HEK293 (cell line): Measurements from ENCODE around the gene AKAP6.
"Not testable (repeated sequence)": the region's sequence is repeated elsewhere in the genome, so short reads cannot be mapped to it uniquely, and the experiment has no call there.

Experiments used
- CTCF ChIA-PET: fragments of 350-600 bp; formaldehyde crosslinking; extraction: SDS; loops from one replicate; lab custom pipeline; 2021; ENCODE audit warnings: antibody characterized with exemption; lab: Yijun Ruan, JAX
- POLR2A ChIA-PET: fragments of 300-600 bp; formaldehyde crosslinking; extraction: SDS; loops from one replicate; lab custom pipeline; 2020; ENCODE audit warnings: antibody characterized with exemption, inconsistent platforms; lab: Yijun Ruan, JAX
- H3K27ac ChIP-seq: fragments of 200-500 bp; sonication (Bioruptor generic); 2 replicates; pipeline ENCODE4 v1.5.1; 2014; ENCODE audit warnings: low read depth, low read length, control low read depth, inconsistent platforms; ENCODE audit errors: extremely low read depth
- H3K36me3 ChIP-seq, 2 experiments: fragments of 200-500 bp in 1 of 2; sonication (Bioruptor generic) in 1 of 2; 1 replicate in 1 of 2; 2 replicates in 1 of 2; pipeline ENCODE4 v1.5.1; 2014 to 2017; ENCODE audit warnings: inconsistent platforms in 2 of 2, low read length in 2 of 2; ENCODE audit not compliant: control insufficient read depth in 2 of 2, insufficient read depth in 1 of 2
- H3K4me1 ChIP-seq: fragments of 200-500 bp; sonication (Bioruptor generic); 2 replicates; pipeline ENCODE4 v1.5.1; 2014; ENCODE audit warnings: mild to moderate bottlenecking, low read length, inconsistent platforms; ENCODE audit not compliant: control insufficient read depth, insufficient read depth
- H3K4me3 ChIP-seq: 2 replicates; pipeline ENCODE4 v1.5.1; 2011; ENCODE audit warnings: low read depth, mild to moderate bottlenecking, control low read depth, low read length, moderate library complexity
- H3K9me3 ChIP-seq: fragments of 200-500 bp; sonication (Bioruptor generic); 2 replicates; pipeline ENCODE4 v1.5.1; 2014; ENCODE audit warnings: low read depth, low read length, inconsistent platforms; ENCODE audit not compliant: control insufficient read depth, insufficient read depth
- GLIS2 ChIP-seq: fragments of 450-650 bp; formaldehyde crosslinking; IDR thresholded peaks from 2 replicates; pipeline ENCODE4 v1.5.1; 2016; ENCODE audit warnings: missing biosample characterization, missing genetic modification characterization
- HOXD13 ChIP-seq: sonication (generic); formaldehyde crosslinking; IDR thresholded peaks from 2 replicates; pipeline ENCODE4 v1.8.0; 2022; ENCODE audit warnings: missing genetic modification reagents, borderline replicate concordance
- IKZF3 ChIP-seq: fragments of 450-650 bp; IDR thresholded peaks from 2 replicates; pipeline ENCODE4 v1.5.0; 2018; ENCODE audit warnings: missing biosample characterization, mild to moderate bottlenecking, missing genetic modification characterization, moderate library complexity
- KLF9 ChIP-seq: fragments of 450-650 bp; formaldehyde crosslinking; IDR thresholded peaks from 2 replicates; pipeline ENCODE4 v1.5.1; 2016; ENCODE audit warnings: missing biosample characterization, missing genetic modification characterization, low read depth
- OSR2 ChIP-seq: fragments of 450-650 bp; formaldehyde crosslinking; IDR thresholded peaks from 2 replicates; pipeline ENCODE4 v1.5.1; 2016; ENCODE audit warnings: missing biosample characterization, missing genetic modification characterization
- SETDB1 ChIP-seq: IDR thresholded peaks from one replicate; pipeline ENCODE4 v1.6.1; 2017; ENCODE audit warnings: mild to moderate bottlenecking, low read length, moderate library complexity, mixed read lengths; ENCODE audit not compliant: insufficient read length
- SP3 ChIP-seq: fragments of 450-650 bp; formaldehyde crosslinking; IDR thresholded peaks from 2 replicates; pipeline ENCODE4 v1.5.1; 2016; ENCODE audit warnings: missing biosample characterization, missing genetic modification characterization
- ZBTB17 ChIP-seq: fragments of 450-650 bp; formaldehyde crosslinking; IDR thresholded peaks from 2 replicates; pipeline ENCODE4 v1.5.1; 2016; ENCODE audit warnings: missing biosample characterization, missing genetic modification characterization
- ZBTB21 ChIP-seq: fragments of 450-650 bp; formaldehyde crosslinking; IDR thresholded peaks from 2 replicates; pipeline ENCODE4 v1.5.1; 2017; ENCODE audit warnings: missing biosample characterization, missing genetic modification characterization
- ZBTB6 ChIP-seq: fragments of 450-650 bp; formaldehyde crosslinking; IDR thresholded peaks from 2 replicates; pipeline ENCODE4 v1.5.1; 2017; ENCODE audit warnings: missing biosample characterization, missing genetic modification characterization
- ZFP3 ChIP-seq: fragments of 450-650 bp; formaldehyde crosslinking; IDR thresholded peaks from 2 replicates; pipeline ENCODE4 v1.5.1; 2016; ENCODE audit warnings: low read depth, missing biosample characterization, missing genetic modification characterization
- ZNF10 ChIP-seq: fragments of 450-650 bp; formaldehyde crosslinking; IDR thresholded peaks from 2 replicates; pipeline ENCODE4 v1.5.1; 2017; ENCODE audit warnings: missing biosample characterization, missing genetic modification characterization
- ZNF184 ChIP-seq: fragments of 450-650 bp; IDR thresholded peaks from 2 replicates; pipeline ENCODE4 v1.5.1; 2018; ENCODE audit warnings: missing biosample characterization, mild to moderate bottlenecking, missing genetic modification characterization
- ZNF223 ChIP-seq: fragments of 450-650 bp; formaldehyde crosslinking; IDR thresholded peaks from 2 replicates; pipeline ENCODE4 v1.5.1; 2016; ENCODE audit warnings: missing biosample characterization, missing genetic modification characterization
- ZNF280C ChIP-seq: fragments of 450-650 bp; formaldehyde crosslinking; IDR thresholded peaks from 2 replicates; pipeline ENCODE4 v1.5.1; 2016; ENCODE audit warnings: missing biosample characterization, missing genetic modification characterization
- ZNF341 ChIP-seq: fragments of 450-650 bp; formaldehyde crosslinking; IDR thresholded peaks from 2 replicates; pipeline ENCODE4; 2016; ENCODE audit warnings: low read depth, missing biosample characterization, missing genetic modification characterization
- ZNF510 ChIP-seq: fragments of 450-650 bp; formaldehyde crosslinking; IDR thresholded peaks from 2 replicates; pipeline ENCODE4 v1.5.1; 2018; ENCODE audit warnings: mild to moderate bottlenecking, missing genetic modification characterization, missing biosample characterization; ENCODE audit not compliant: insufficient replicate concordance
- ZNF529 ChIP-seq: fragments of 450-650 bp; formaldehyde crosslinking; IDR thresholded peaks from 2 replicates; pipeline ENCODE4 v1.5.1; 2017; ENCODE audit warnings: missing genetic modification characterization, missing biosample characterization; ENCODE audit not compliant: insufficient replicate concordance
- ZNF585B ChIP-seq: fragments of 450-650 bp; formaldehyde crosslinking; IDR thresholded peaks from 2 replicates; pipeline ENCODE4 v1.5.1; 2016; ENCODE audit warnings: missing biosample characterization, missing genetic modification characterization
- ZSCAN16 ChIP-seq: fragments of 450-650 bp; formaldehyde crosslinking; IDR thresholded peaks from 2 replicates; pipeline ENCODE4 v1.5.1; 2016; ENCODE audit warnings: missing biosample characterization, missing genetic modification characterization
- ZXDB ChIP-seq: fragments of 450-650 bp; formaldehyde crosslinking; IDR thresholded peaks from 2 replicates; pipeline ENCODE4 v1.5.1; 2016; ENCODE audit warnings: missing biosample characterization, missing genetic modification characterization

The AKAP6 gene

GRCh38 chr14:32784405-32784804, 455.3 kb downstream of the AKAP6 start (continued):
- no peak for TF ChIP-seq ZFP3 (tag by site-specific recombination)
- no peak for TF ChIP-seq ZBTB21 (tag by site-specific recombination)
- TF ChIP-seq ZNF280C (tag by site-specific recombination) = no peak
- TF ChIP-seq ZBTB6 (tag by site-specific recombination) = no peak

- Histone ChIP-seq H3K4me3 (no peak overlapping the region), H3K36me3 (no peaks in the 10 kb centered on the region), H3K9me3 (no peaks in the 10 kb centered on the region), H3K4me1 (no peaks in the 10 kb centered on the region), H3K27ac (no peak overlapping the region)
- CTCF ChIA-PET = no interaction called here
- no peak for TF ChIP-seq ZSCAN16
- no peak for TF ChIP-seq ZBTB17
- no peak for TF ChIP-seq SP3 (tag by site-specific recombination)
- no peak for TF ChIP-seq IKZF3 (tag by site-specific recombination)
- TF ChIP-seq ZXDB (tag by site-specific recombination) = no peak
- no peak for TF ChIP-seq ZNF341
- TF ChIP-seq ZNF223 = no peak
- no peak for TF ChIP-seq ZNF184 (tag by site-specific recombination)
- TF ChIP-seq ZNF10 (tag by site-specific recombination) = no peak
- TF ChIP-seq ZNF510 (tag by site-specific recombination) = no peak
- TF ChIP-seq ZNF585B (tag by site-specific recombination) = no peak
- TF ChIP-seq GLIS2 (tag by site-specific recombination) = no peak
- no peak for TF ChIP-seq HOXD13 (CRISPR knock-in tag)
- POLR2A ChIA-PET = no interaction called here
Observed at GRCh38 chr14:32785585-32785984, 456.5 kb downstream of the AKAP6 start.

GRCh38 chr14:32786886-32787285, 457.8 kb downstream of the AKAP6 start:
- H3K9me3 ChIP-seq = no peaks in the 10 kb centered on the region
- POLR2A ChIA-PET = no interaction called here
- CTCF ChIA-PET = no interaction called here
- H3K27ac ChIP-seq = no peak overlapping the region
- TF ChIP-seq KLF9 (no peak), OSR2 (no peak)
- no peaks in the 10 kb centered on the region for H3K36me3 ChIP-seq
- H3K4me1 ChIP-seq = no peaks in the 10 kb centered on the region
- H3K4me3 ChIP-seq = no peak overlapping the region

- TF ChIP-seq SETDB1 = peak; percentile 54
- TF ChIP-seq ZNF529 = peak; percentile 86
- H3K9me3 ChIP-seq, CTCF ChIA-PET, POLR2A ChIA-PET, H3K27ac ChIP-seq, H3K36me3 ChIP-seq, H3K4me3 ChIP-seq, H3K4me1 ChIP-seq: not testable (repeated sequence)
Observed at GRCh38 chr14:32793033-32793432, 463.9 kb downstream of the AKAP6 start.
